ENCODE data around the gene AGMAT.
"Not testable (repeated sequence)": the region's sequence is repeated elsewhere in the genome, so short reads cannot be mapped to it uniquely, and the experiment has no call there.

Gene AGMAT

GRCh38 chr1:15610167-15610566 lies 25.3 kb upstream of the AGMAT start:
- DNase-seq (ENCODE audit: low read depth in 2 of 2) = no peak

DNA sequence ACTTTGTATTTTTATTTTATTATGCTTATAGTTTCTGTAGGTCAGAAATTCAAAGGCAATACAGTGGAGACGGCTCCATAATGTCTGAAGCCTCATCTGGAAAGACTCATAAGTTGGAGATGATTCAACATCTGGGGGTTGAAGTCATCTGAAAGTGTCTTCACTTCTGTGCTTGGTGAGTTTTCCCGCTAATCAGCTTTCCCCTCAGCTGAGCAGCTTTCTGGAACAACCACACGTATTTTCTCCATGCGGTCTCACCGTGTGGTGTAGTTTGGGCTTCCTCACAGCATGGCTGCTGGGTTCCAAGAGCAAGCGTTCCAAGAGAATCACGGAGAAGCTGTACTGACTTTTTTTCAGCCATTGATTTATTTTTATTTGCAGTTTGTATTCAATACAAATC lies 24.8 kb upstream of the AGMAT start:
- DNase-seq (ENCODE audit: low read depth in 2 of 2) = no peak

GRCh38 chr1:15605398-15606383 lies 20.8 kb upstream of the AGMAT start:
- DNase-seq (ENCODE audit: low read depth in 2 of 2) = no peak

- DNase-seq (ENCODE audit: low read depth in 2 of 2) = not testable (repeated sequence)
Measured at GRCh38 chr1:15604400-15604799, 19.5 kb upstream of the AGMAT start.

DNA sequence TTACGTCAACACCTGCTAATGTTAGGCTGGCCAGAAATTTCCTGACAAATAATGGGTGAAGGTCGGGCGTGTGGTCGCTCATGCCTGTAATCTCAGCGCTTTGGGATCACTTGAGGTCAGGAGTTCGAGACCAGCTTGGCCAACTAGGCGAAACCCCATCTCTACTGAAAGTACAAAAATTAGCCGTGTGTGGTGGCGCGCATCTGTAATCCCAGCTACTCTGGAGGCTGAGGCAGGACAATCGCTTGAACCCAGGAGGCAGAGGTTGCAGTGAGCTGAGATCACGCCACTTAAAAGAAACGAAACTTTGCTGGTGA lies 19.1 kb upstream of the AGMAT start:
- not testable (repeated sequence) for DNase-seq (ENCODE audit: low read depth in 2 of 2)

DNA sequence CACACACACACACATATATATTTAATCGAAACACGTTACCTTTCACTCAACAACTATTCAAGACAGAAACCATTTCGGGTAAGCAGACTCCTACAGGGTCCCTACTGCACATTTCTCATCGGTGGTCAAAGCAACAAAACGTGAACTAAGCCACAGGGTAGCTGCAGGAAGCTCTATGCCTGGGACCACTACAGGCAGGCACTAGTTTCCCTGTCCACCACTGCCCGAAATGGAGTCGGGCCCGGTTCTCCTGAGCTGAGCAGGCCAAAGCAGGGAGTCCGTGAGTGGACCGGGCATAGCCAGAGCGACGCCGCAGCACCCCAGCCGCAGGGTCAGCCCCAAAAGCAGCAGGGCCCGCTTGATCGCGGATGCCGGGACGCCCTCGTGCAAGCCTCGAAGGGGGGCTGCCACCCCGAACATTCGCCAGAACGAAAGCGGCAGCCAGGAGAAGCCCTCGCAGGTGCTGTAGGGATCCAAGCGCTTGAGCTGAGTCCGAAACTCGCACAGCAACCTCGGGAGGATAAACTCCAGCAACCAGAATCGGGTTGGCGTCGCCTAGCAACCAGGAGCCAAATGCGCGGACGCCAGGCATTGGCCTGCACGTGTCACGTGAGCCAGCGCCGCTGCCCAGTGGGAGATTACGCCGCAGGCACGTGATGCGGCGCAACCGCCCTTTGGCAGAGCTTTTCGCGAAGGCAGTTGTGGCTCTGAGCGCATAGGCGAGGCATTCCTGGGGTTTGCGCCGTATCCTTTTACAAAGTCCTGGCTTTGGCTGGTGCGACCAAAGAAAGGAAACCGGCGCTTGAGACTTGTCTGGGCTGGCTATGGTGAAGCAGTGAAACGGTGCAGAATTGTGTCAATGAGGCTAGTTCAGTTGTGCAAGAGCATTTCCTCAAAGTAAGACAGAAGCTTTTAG lies 18.5 kb upstream of the AGMAT start:
- peak; percentile 69 to 76 for DNase-seq (ENCODE audit: low read depth in 2 of 2)

- no peak for DNase-seq (ENCODE audit: low read depth in 2 of 2)
Measured at GRCh38 chr1:15598436-15598835, 13.6 kb upstream of the AGMAT start.

GRCh38 chr1:15595809-15596617 lies 11.2 kb upstream of the AGMAT start:
- DNase-seq (ENCODE audit: low read depth in 2 of 2) = no peak

GRCh38 chr1:15592285-15592684 lies 7.4 kb upstream of the AGMAT start:
- no peak for DNase-seq (ENCODE audit: low read depth in 2 of 2)

GRCh38 chr1:15583016-15583706 lies 1.7 kb downstream of the AGMAT start:
- no peak for DNase-seq (ENCODE audit: low read depth in 2 of 2)

DNA sequence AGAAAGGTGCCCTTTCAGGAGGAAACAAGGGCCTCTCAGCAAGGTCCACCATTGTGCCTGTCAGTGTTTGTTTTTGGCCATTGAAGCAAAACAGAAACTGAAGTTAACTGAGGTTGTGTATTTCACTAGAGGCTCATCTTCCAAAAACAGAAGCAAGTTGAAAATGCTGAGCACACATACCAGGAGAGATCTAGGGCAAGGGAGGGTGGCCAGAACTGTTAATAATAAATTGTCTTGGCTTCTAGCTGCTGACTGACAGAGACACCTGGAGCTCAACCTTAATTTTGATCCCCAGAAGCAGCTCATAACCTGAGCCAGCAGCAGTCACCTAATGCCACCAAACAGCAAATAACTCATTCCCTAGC lies 5.2 kb downstream of the AGMAT start:
- no peak for DNase-seq (ENCODE audit: low read depth in 2 of 2)

GRCh38 chr1:15578921-15579682 lies 5.7 kb downstream of the AGMAT start:
- DNase-seq (ENCODE audit: low read depth in 2 of 2) = no peak

DNA sequence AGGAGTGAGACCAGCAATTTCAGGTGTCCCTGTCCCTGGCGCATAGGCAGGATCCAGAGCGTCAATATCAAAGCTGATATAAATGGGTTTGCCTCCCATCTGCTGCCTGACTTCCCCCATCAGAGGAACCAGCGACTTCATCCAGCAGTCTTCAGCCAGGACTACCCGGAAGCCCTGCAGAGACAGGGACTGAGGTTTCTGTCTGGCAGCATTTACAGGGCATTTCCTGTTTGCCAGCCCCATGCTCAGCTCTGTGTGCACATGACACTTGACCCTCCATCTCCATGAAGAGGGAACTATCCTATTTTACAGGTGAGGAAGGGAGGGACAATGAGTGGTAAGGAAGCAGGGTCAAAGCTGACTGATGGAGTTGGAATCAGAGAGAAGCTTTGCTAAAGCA lies 7.2 kb downstream of the AGMAT start:
- DNase-seq (ENCODE audit: low read depth in 2 of 2) = no peak

- no peak for DNase-seq (ENCODE audit: low read depth in 2 of 2)
Measured at GRCh38 chr1:15575549-15576150, 9.2 kb downstream of the AGMAT start.

- DNase-seq (ENCODE audit: low read depth in 2 of 2) = no peak
Measured at GRCh38 chr1:15574741-15575140, 10.1 kb downstream of the AGMAT start.

- DNase-seq (ENCODE audit: low read depth in 2 of 2) = no peak
Measured at GRCh38 chr1:15573477-15573876, 11.4 kb downstream of the AGMAT start.

GRCh38 chr1:15571266-15571665 lies 13.6 kb downstream of the AGMAT start:
- DNase-seq (ENCODE audit: low read depth in 2 of 2) = no peak

- no peak for DNase-seq (ENCODE audit: low read depth in 2 of 2)
Measured at GRCh38 chr1:15570861-15571260, 14.0 kb downstream of the AGMAT start.

DNA sequence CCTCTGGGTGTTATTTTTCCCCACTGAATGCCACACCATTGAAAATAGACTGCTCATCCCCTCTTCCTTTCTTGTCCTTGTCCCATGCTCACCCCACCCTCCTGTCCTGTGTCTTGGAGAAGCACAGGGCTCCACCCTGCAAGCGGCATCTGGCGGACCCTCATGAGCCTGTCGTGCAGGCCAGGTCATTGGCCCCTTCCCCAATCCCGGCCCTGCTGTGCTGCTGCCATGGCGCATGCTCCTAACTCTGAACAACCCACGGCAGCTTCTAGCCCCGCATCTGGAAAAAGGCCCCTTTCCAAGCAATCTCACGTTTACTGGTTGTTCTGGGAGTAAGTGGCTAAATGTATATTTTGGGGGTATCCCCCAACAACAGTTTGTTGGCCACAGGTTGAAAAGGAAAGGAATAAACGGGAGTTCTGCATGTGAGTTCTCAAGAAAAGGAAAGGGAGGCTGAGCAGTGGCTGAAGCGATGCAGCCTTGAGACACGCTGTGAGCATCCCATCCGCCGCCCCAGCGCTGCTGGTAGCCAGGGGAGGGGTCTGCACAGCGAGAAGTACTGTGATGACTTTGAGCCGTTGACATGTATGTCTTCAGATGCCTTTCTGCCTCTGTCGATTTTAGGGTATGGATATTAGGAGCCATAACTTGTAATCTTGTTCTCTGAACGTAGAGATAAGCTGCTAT lies 16.3 kb downstream of the AGMAT start:
- no peak for DNase-seq (ENCODE audit: low read depth in 2 of 2)

Measured in stimulated activated CD4-positive, alpha-beta T cell treated with anti-CD3 and anti-CD28 coated beads, Interleukin-1b, Interleukin-23, amount 100 ng/mL, for 1 hour (primary cell).